ENCODE data around the gene NDUFA13.

Gene NDUFA13

DNA sequence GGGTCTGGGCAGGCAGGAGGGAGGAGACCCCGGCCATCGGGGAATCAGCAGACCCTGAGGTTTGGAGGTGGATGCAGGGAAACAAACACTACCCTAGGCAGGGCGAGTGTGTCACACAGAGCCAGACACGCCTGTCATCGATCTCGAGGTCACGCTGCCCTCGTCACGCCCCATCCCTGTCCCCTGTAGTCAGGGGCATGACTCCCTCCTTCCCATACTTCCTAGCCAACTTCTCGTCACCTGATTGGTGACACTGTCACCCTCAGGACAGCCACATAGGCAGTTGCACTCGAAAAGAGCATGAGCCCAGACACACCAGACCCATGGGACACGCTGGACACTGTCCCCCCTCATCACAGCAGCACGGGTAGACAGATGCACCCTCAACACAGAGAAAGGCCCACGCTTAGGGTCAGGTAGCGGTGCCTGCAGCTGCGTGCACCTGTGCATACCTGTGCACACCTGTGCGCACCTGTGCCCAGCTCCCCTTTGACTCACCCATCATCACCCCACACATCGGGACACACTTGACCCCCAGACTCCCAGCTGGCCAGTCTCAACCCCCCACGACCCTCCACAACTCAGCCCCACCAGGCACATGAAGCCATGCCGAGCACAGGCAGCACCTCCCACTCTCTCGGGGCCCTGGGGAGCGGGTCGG lies 33.9 kb downstream of the NDUFA13 start:
- DNase-seq = no peak

DNA sequence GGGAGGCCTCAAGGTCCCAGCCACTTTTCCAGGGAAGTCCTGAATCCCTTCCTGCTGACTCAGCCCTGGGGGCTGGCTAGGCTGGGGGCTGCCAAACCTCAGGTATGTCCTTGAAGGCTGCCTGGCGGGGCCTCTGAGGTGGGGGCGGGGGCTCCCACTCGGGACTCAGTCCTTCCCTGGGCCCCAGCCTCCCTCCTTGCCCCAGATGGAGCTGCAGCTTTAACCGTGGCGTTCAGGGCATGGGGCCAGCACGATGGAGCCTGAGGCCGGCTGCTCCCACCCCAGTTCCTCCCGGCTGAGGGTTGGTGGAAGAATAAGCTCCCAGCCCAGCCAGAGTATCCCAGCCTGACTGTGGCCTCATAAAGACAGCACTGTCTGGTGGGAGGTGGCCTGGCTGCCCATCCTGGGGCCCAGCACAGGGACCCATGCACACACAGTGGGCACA lies 34.5 kb downstream of the NDUFA13 start:
- DNase-seq = no peak

- DNase-seq = no peak
Observed at GRCh38 chr19:19550972-19551852, 35.2 kb downstream of the NDUFA13 start.

- no peak for DNase-seq
Observed at GRCh38 chr19:19551853-19552192, 35.8 kb downstream of the NDUFA13 start.

GRCh38 chr19:19552798-19553197 lies 36.8 kb downstream of the NDUFA13 start:
- DNase-seq = no peak

GRCh38 chr19:19553670-19554069 lies 37.6 kb downstream of the NDUFA13 start:
- no peak for DNase-seq

GRCh38 chr19:19554074-19555023 lies 38.3 kb downstream of the NDUFA13 start:
- DNase-seq = no peak

- DNase-seq = no peak
Observed at GRCh38 chr19:19558055-19558454, 42.0 kb downstream of the NDUFA13 start.

GRCh38 chr19:19558636-19559035 lies 42.6 kb downstream of the NDUFA13 start:
- DNase-seq = no peak

DNA sequence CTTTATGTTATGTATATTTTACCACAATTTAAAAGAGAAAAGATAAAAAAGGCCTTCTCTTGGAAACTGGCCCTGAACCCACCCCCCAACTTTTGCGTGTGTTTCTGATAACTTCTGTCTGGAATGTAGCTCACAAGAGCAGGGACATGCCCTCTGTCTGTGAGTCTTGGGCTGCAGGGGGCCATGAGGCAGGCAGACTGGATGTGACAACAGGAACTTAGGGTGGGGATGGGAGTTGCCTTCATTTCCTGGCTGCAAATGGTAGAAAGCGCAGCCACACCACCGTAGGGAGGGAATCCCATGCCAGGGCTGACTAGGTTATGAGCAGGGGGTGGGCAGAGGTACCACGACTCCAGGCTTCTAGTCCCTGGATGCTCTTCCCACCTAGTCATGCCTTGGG lies 43.9 kb downstream of the NDUFA13 start:
- no peak for DNase-seq

DNA sequence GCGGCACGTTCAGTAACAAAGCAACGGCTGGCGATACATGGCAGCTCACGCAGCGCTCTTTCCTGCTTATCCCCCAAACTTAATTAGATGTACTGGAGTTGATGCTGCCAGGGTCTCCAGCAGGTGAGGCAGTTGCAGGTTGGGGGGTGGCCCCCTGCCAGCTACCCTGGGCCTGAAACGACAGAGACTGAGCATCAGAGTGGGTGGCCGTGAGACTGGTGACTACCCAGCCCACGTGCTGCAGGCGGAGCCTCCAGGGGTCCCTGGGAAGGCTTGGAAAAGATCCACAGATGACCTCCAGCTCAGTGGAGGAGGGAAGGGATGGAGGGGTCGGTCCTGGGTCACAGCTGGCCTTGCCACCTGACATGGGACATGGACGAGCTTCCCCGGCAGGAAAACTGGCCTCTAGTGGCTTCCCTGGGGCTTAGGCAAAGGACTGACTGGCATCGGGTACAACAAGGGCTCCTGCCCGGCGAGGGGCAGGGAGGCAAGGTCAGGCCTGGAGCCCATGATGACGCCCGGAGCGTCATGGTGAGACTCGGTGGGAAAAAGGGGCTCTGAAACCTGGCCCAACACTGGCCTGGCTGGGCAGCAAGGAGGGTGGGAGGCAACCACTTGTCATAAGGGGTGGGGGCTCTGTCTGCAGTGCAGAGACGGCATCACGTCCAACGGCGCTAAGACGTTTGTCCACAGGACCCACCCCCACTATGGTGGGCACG lies 46.1 kb downstream of the NDUFA13 start:
- DNase-seq = no peak

GRCh38 chr19:19562665-19563347 lies 46.8 kb downstream of the NDUFA13 start:
- no peak for DNase-seq

DNA sequence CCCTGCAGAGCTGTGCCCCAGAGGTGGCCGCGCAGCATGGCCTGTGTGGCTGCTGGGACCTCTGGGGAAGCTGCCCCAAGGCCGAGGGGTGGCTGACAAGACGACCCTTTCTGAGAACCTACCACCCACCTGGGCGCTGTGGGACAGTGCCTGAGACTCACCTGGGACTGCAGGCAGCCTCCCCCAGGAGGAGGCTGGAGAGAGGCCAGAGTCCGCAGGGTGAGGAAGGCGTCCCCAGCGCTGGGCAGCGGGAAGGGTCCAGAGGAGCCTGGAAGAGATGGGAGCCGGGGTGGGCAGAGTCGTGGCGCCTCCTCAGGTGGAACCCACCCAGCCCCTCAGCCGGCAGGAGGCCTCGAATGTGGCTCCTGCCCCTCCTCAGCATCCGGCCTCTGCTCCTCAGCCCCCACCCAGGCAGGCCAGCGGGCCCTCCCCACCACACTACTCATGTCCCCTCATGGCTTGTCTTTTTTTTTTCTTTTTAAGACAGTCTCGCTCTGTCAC lies 47.4 kb downstream of the NDUFA13 start:
- no peak for DNase-seq

DNA sequence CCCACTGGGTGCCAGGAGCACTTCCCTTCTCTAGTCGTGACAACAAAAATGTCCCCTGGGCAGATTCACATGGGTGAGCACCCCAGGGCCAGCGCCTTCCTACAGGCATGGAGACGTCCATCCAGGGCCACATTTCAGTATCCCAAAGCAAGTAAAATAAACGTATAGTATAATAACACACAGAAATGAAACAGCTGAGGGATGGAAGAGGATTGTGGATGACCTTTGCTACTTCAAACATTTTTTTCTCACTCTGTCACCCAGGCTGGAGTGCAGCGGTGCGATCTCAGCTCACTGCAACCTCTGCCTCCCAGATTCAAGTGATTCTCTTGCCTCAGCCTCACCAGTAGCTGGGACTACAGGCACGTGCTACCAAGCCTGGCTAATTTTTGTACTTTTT lies 50.3 kb downstream of the NDUFA13 start:
- DNase-seq = no peak

- DNase-seq = no peak
Observed at GRCh38 chr19:19567391-19567790, 51.4 kb downstream of the NDUFA13 start.

DNA sequence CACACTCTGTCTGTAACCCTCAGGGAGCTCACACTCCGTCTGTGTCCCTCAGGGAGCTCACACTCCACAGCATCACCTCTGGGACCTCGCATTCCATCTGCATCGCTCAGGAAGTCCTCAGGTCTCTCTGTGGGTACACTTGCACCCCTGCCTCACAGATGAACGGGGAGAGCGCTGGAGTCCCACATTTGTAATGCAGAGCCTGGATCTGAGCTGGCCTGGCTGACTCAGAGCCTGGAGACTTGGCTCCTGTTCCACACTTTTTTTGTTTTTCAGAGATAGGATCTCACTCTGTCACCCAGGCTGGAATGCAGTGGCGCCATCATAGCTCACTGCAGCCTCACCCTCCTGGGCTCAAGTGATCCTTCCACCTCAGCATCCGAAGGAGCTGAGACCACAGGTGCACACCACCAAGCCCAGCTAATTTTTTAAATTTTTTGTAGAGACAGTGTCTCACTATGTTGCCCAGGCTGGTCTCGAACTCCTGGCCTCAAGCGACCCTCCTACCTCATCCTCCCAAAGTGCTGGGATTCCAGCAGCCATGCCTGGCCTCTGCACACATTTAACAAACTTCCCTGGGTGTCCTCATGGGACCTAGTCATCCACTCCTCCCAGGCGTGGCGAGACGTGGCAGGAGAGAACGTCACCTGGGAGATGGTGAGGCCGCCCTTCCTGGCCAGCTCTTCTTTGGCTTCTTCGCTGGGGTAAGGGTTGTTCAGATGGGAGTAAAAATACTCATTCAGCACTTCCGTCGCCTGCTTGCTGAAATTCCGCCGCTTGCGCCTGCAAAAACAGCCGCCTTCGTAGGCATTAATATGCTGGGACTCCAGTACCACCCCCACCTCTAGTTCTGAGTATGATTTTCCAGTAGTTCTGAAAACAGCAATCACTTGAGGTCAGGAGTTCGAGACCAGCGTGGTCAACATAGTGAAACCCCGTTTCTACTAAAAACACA lies 53.1 kb downstream of the NDUFA13 start:
- DNase-seq = no peak

DNA sequence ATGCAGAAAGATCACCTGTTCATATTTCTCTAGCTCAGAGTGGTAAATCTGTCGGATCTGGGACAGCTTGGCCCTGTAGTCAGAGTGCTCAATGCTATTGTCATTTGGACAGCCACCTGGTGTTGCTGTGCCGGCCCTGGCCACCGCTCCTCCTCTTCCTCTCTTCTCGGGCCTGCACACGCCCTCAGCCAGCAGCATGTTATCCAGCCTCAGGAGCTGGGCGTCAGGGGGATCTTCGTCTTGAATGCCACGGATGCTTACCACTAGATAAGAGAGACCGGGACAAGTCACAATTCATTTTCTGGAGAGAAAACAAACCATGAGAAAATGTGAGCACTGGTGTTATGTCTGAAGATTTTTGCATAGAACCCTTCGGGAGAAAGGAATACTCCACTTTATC lies 54.5 kb downstream of the NDUFA13 start:
- no peak for DNase-seq

GRCh38 chr19:19571071-19571786 lies 55.2 kb downstream of the NDUFA13 start:
- DNase-seq = no peak

GRCh38 chr19:19575411-19575810 lies 59.4 kb downstream of the NDUFA13 start:
- DNase-seq = no peak
